ENCODE results near the gene HS6ST1. TPM values are rescaled to one million over a fixed set of nuclear protein-coding genes. Genes with fewer than 3 reads are reported as not detected.
A peak's percentile ranks its signal among the peaks of the same experiment; 100 is the strongest.

The HS6ST1 gene
- total RNA-seq, 6 experiments from 2014 or later, result 18.0 to 53.5 (median 31.0) TPM

DNA sequence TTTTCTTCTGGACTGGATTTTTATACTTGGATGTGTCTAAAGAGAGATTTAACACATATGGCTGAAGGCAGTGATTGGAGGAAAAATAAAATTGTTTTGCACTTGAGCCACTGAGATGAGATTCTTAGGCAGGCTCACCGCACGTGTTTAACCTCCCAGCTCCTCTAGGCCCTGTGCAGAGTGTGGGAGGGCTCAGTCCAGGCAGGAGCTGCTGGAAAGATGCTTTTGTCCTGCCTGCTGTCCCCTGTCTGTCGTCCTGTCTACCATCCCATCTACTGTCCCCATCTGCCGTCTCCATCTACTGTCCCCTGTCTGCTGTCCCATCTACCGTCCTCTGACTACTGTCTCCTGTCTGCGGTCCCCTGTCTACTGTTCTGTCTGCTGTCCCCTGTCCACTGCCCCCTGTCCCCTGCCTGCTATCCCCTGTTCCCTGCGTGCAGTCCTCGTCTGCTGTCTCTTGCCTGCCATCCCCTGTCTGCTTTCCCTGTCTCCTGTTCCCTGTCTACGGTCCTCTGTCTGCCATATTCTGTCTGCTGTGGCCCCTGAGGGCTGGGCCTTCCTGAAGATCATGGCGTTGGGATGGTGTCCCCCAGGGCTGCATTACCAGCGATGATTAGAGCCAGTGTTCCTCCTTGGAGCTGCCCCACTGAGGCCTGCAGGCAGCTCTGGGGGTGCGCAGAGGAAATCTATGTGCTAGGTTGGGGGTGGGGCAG, 43.7 kb upstream of the HS6ST1 start:
- Histone ChIP-seq H3K4me1 (no peaks in the 10 kb centered on the region), H3K27me3 (no peaks in the 10 kb centered on the region), H3K36me3 (no peaks in the 10 kb centered on the region), H3K27ac (no peak overlapping the region), H3K4me3 (no peak overlapping the region), H3K9me3 (no peaks in the 10 kb centered on the region)
- ATAC-seq (no peak), DNase-seq (no peak)
- 71% methylated on average over 7 of the region's 12 CpGs for WGBS (ENCODE audit: insufficient coverage, low coverage, low lambda C conversion rate, missing lambda C conversion rate)
- intact Hi-C loops (cut with DNase I), result no loop called here
- TF ChIP-seq, protein P1, sequence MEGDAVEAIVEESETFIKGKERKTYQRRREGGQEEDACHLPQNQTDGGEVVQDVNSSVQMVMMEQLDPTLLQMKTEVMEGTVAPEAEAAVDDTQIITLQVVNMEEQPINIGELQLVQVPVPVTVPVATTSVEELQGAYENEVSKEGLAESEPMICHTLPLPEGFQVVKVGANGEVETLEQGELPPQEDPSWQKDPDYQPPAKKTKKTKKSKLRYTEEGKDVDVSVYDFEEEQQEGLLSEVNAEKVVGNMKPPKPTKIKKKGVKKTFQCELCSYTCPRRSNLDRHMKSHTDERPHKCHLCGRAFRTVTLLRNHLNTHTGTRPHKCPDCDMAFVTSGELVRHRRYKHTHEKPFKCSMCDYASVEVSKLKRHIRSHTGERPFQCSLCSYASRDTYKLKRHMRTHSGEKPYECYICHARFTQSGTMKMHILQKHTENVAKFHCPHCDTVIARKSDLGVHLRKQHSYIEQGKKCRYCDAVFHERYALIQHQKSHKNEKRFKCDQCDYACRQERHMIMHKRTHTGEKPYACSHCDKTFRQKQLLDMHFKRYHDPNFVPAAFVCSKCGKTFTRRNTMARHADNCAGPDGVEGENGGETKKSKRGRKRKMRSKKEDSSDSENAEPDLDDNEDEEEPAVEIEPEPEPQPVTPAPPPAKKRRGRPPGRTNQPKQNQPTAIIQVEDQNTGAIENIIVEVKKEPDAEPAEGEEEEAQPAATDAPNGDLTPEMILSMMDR (IDR thresholded peaks at IDR 0.05), result no peak
- TF ChIP-seq POLR2A (IDR thresholded peaks at IDR 0.05), result no peak

DNA sequence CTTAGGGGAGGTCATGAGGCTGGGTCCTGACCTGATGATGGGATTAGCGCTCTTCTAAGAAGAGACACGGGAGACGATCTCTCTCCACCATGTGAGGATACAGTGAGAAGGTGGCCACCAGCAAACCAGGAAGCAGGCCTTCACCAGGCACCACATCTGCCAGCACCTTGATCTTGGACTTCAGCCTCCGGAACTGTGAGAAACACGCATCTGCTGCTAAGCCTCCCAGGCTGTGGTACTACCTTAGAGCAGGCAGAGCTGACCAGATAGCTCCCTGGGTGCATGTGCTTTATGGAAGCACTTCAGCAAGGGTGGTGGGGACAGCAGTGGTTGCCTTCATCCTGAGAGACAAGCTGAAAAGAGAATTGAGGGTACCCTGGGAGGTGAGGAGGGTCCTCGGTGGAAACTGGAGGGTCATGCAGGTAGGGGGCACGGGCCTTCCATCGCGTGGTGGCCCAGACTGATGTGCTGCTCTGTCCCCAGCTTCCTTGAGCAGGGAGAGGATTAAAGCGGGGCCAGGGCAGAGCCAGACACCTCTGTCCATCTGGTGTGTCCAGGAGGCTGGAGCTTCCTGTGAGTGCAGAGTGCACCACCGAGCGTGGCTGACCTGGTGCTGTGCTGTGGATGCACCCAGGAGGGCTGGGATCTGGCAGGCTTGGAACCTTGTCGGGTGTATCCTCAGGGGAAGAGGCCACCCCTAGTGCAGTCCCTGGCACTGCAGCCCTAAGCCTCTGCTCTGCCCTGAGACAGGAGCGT, 42.9 kb upstream of the HS6ST1 start:
- intact Hi-C loops (cut with DNase I), result no loop called here
- ATAC-seq, result no peak
- H3K4me3 ChIP-seq, result no peak overlapping the region
- DNase-seq, result no peak
- H3K4me1 ChIP-seq, result no peaks in the 10 kb centered on the region
- WGBS (ENCODE audit: insufficient coverage, low coverage, low lambda C conversion rate, missing lambda C conversion rate), result 100% methylated on average over 1 of the region's 14 CpGs
- no peaks in the 10 kb centered on the region for H3K27me3 ChIP-seq
- TF ChIP-seq POLR2A (IDR thresholded peaks at IDR 0.05), result no peak
- TF ChIP-seq, protein P1 (IDR thresholded peaks at IDR 0.05), result no peak
- no peak overlapping the region for H3K27ac ChIP-seq
- H3K36me3 ChIP-seq, result no peaks in the 10 kb centered on the region
- no peaks in the 10 kb centered on the region for H3K9me3 ChIP-seq

DNA sequence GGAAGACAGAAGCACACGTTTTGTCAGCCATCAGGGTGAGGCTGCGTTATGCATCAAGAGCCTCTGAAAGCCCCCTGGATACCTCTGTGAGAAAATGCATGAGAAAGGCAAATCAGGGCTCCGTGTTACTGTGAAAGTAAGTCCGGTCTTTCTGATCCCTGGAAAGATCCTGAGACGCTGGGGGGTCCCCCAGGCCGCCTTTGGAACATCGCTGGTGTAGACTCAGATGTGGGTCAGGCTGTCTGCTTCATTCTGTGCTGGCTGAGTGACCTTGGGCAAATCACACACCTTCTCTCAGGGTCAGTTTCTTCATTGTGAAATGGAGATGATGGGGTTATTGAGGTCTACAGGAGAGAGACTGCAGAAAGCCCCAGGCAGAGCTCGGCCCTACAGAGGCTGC, 42.0 kb upstream of the HS6ST1 start:
- no peak overlapping the region for H3K4me3 ChIP-seq
- no peaks in the 10 kb centered on the region for H3K27me3 ChIP-seq
- no peak for ATAC-seq
- H3K9me3 ChIP-seq, result no peaks in the 10 kb centered on the region
- 83% methylated on average over 3 of the region's 8 CpGs for WGBS (ENCODE audit: insufficient coverage, low coverage, low lambda C conversion rate, missing lambda C conversion rate)
- intact Hi-C loops (cut with DNase I), result no loop called here
- no peak overlapping the region for H3K27ac ChIP-seq
- no peak for DNase-seq
- no peaks in the 10 kb centered on the region for H3K36me3 ChIP-seq
- TF ChIP-seq, protein P1 (IDR thresholded peaks at IDR 0.05), result no peak
- no peak for TF ChIP-seq POLR2A (IDR thresholded peaks at IDR 0.05)
- H3K4me1 ChIP-seq, result no peaks in the 10 kb centered on the region

DNA sequence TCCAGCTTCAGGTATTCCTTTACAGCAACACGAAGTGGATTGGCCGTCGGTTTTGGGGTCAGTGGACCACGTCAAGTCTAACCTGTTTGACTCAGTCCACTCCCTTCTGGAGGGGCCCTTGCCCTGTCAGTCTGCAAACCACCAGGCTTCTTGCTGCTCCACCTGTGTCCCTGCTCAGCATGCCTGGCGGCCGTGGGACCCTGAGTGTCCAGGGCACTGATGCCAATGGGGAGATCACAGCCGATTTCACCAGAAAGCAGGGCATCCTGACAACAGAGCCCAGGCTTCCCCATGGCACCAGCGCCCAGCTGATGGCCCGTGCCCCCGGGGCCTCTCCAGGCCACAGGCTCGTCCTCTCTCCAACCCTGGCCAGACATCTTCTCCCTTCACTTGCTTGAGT, 41.2 kb upstream of the HS6ST1 start:
- 100% methylated on average over 4 of the region's 11 CpGs for WGBS (ENCODE audit: insufficient coverage, low coverage, low lambda C conversion rate, missing lambda C conversion rate)

More for the DNA sequence above, 41.2 kb upstream of the HS6ST1 start:
- H3K27me3 ChIP-seq, result no peaks in the 10 kb centered on the region
- DNase-seq, result peak in 1 of 3 donors; percentile 28
- H3K27ac ChIP-seq, result no peak overlapping the region
- no peaks in the 10 kb centered on the region for H3K9me3 ChIP-seq
- H3K36me3 ChIP-seq, result no peaks in the 10 kb centered on the region
- no peak for TF ChIP-seq POLR2A (IDR thresholded peaks at IDR 0.05)
- TF ChIP-seq, protein P1 (IDR thresholded peaks at IDR 0.05), result no peak
- intact Hi-C loops (cut with DNase I), result no loop called here
- no peak overlapping the region for H3K4me3 ChIP-seq
- no peaks in the 10 kb centered on the region for H3K4me1 ChIP-seq
- ATAC-seq, result no peak

Measured in right lobe of liver (tissue), 6 donors.